K562 (cell line): ENCODE measurements around the gene TCF12.

Source experiments
- BCLAF1 ChIP-seq, 2 experiments: fragments of 450-650 bp in 1 of 2; IDR thresholded peaks; 2 replicates each; pipeline ENCODE4 v1.6.1; 2011 to 2017; ENCODE audit warnings: low read depth in 2 of 2, antibody characterized with exemption in 1 of 2, borderline replicate concordance in 1 of 2, low read length in 1 of 2, mild to moderate bottlenecking in 1 of 2, mixed read lengths in 1 of 2; ENCODE audit not compliant: control insufficient read depth in 1 of 2
- POLR2AphosphoS5 ChIP-seq: IDR thresholded peaks from 2 replicates; pipeline ENCODE4 v1.6.1; 2011; ENCODE audit warnings: mild to moderate bottlenecking, low read depth, low read length, moderate library complexity; ENCODE audit not compliant: control insufficient read depth, insufficient read depth

- TF ChIP-seq BCLAF1 (IDR thresholded peaks at IDR 0.05; ENCODE audit: borderline replicate concordance in 1 of 2, control insufficient read depth in 1 of 2, low read depth in 2 of 2, low read length in 1 of 2) (no peak), POLR2AphosphoS5 (no peak)
Observed at GRCh38 chr15:56989411-56989924, 71.0 kb downstream of the TCF12 start.
